ENCODE data around the gene STXBP4. TPM values are rescaled to one million over a fixed set of nuclear protein-coding genes. Genes with fewer than 3 reads are reported as not detected.

STXBP4 gene
- total RNA-seq, 3 donors from 2014 or later (not counting 1 experiment from before 2014, with no cell fraction given), result 4.9 to 10.3 (median 7.6) TPM

DNA sequence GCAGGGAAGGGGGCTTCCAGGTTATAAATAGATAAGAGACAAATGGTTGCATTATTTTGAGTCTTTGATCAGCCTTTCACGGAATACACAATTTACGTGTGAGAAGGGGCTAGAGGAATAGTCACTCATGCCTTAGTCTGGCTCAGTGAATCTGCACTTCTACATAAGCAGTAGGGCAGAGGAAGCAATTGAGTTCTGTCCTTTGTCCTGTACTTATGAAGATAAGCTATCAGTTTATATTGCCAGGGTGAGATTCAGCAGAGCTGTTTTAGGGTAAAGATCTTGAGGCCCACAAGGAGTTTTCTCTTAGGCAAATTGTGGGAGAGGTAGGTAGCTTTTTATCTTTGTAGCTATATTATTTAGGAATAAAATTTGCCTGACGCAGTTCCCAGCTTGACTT, 34.6 kb upstream of the STXBP4 start:
- H3K27ac Mint-ChIP-seq, result no peak overlapping the region
- intact Hi-C loops (cut with micrococcal nuclease), result no loop called here

DNA sequence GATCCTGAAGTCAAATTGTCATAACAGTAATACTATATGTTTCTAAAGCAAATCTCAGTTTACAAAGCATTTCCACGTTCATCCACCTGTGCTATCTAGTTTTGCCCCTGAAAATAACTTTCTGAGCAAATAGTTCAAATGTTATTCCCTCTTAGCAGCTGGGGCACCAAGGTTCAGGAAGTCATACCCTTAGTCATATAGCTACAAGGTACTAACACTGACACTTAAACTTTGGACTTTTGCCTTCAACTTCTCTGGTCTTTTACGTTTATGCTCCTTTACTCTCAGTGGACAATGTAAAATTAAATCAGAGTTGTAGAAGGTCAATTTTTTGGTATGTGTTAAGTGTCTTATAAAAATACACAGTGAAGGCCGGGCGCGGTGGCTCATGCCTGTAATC, 33.1 kb upstream of the STXBP4 start:
- no peaks in the 10 kb centered on the region for H3K4me1 Mint-ChIP-seq

More for the DNA sequence above, 34.6 kb upstream of the STXBP4 start:
- Mint-ChIP-seq H3K36me3 (no peaks in the 10 kb centered on the region), H3K9me3 (no peaks in the 10 kb centered on the region), H3K4me3 (no peak overlapping the region), H3K27me3 (ENCODE audit: low read depth in 2 of 2) (peaks cover 0 to 3% of the 10 kb centered on the region in 2 donors), H3K4me1 (no peaks in the 10 kb centered on the region)
- Histone ChIP-seq H3K4me3 (ENCODE audit: low read length) (no peak overlapping the region), H3K36me3 (ENCODE audit: control insufficient read depth, insufficient read depth, low read length) (no peaks in the 10 kb centered on the region), H3K27ac (ENCODE audit: low read length) (no peak overlapping the region), H3K4me1 (ENCODE audit: control insufficient read depth, insufficient read depth, low read length) (no peaks in the 10 kb centered on the region), H3K9me3 (ENCODE audit: control insufficient read depth, insufficient read depth, low read length) (no peaks in the 10 kb centered on the region), H3K27me3 (ENCODE audit: control insufficient read depth, insufficient read depth, low read length) (no peaks in the 10 kb centered on the region)
- no peak for DNase-seq
- TF ChIP-seq, protein P1, sequence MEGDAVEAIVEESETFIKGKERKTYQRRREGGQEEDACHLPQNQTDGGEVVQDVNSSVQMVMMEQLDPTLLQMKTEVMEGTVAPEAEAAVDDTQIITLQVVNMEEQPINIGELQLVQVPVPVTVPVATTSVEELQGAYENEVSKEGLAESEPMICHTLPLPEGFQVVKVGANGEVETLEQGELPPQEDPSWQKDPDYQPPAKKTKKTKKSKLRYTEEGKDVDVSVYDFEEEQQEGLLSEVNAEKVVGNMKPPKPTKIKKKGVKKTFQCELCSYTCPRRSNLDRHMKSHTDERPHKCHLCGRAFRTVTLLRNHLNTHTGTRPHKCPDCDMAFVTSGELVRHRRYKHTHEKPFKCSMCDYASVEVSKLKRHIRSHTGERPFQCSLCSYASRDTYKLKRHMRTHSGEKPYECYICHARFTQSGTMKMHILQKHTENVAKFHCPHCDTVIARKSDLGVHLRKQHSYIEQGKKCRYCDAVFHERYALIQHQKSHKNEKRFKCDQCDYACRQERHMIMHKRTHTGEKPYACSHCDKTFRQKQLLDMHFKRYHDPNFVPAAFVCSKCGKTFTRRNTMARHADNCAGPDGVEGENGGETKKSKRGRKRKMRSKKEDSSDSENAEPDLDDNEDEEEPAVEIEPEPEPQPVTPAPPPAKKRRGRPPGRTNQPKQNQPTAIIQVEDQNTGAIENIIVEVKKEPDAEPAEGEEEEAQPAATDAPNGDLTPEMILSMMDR (IDR thresholded peaks at IDR 0.05), result no peak
- no peak for ATAC-seq
- 92% methylated on average over 2 of the region's 3 CpGs for WGBS (ENCODE audit: insufficient coverage)

DNA sequence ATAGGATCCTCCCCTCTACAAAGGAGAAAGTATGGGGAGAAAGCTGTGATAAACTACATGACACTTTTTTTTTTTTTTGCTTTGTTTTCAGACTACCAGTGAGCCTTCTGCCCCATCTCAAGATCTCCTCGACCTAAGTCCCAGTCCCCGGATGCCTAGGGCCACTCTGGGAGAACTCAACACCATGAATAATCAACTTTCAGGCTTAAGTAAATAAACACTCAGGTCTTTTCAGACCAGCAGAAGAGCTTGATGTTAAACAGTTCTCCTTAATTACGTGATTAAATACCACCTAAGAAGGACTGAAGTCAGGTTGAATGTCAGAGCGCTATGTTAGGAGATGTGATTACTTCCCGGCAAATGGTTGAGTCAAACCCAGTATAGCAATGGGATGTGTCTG, 31.5 kb upstream of the STXBP4 start:
- H3K4me3 Mint-ChIP-seq, result no peak overlapping the region
- 87% methylated on average over 5 of the region's 5 CpGs for WGBS (ENCODE audit: insufficient coverage)
- no peaks in the 10 kb centered on the region for H3K4me1 ChIP-seq (ENCODE audit: control insufficient read depth, insufficient read depth, low read length)
- H3K27ac Mint-ChIP-seq, result no peak overlapping the region
- H3K4me1 Mint-ChIP-seq, result no peaks in the 10 kb centered on the region
- no peaks in the 10 kb centered on the region for H3K9me3 Mint-ChIP-seq
- no peak for DNase-seq
- no peaks in the 10 kb centered on the region for H3K27me3 ChIP-seq (ENCODE audit: control insufficient read depth, insufficient read depth, low read length)
- H3K4me3 ChIP-seq (ENCODE audit: low read length), result no peak overlapping the region
- no peaks in the 10 kb centered on the region for H3K9me3 ChIP-seq (ENCODE audit: control insufficient read depth, insufficient read depth, low read length)
- TF ChIP-seq, protein P1 (IDR thresholded peaks at IDR 0.05), result no peak
- no peak for ATAC-seq
- H3K36me3 ChIP-seq (ENCODE audit: control insufficient read depth, insufficient read depth, low read length), result no peaks in the 10 kb centered on the region
- intact Hi-C loops (cut with micrococcal nuclease), result no loop called here
- peaks cover 0 to 3% of the 10 kb centered on the region in 2 donors for H3K27me3 Mint-ChIP-seq (ENCODE audit: low read depth in 2 of 2)
- H3K36me3 Mint-ChIP-seq, result no peaks in the 10 kb centered on the region
- no peak overlapping the region for H3K27ac ChIP-seq (ENCODE audit: low read length)

More for the DNA sequence above, 33.1 kb upstream of the STXBP4 start:
- H3K36me3 ChIP-seq (ENCODE audit: control insufficient read depth, insufficient read depth, low read length), result no peaks in the 10 kb centered on the region
- no peak for DNase-seq
- no peak overlapping the region for H3K27ac Mint-ChIP-seq
- TF ChIP-seq, protein P1 (IDR thresholded peaks at IDR 0.05), result no peak
- no peak for ATAC-seq
- peaks cover 0 to 3% of the 10 kb centered on the region in 2 donors for H3K27me3 Mint-ChIP-seq (ENCODE audit: low read depth in 2 of 2)
- H3K4me3 Mint-ChIP-seq, result no peak overlapping the region
- H3K27me3 ChIP-seq (ENCODE audit: control insufficient read depth, insufficient read depth, low read length), result no peaks in the 10 kb centered on the region
- intact Hi-C loops (cut with micrococcal nuclease), result no loop called here
- no peak overlapping the region for H3K27ac ChIP-seq (ENCODE audit: low read length)
- no peaks in the 10 kb centered on the region for H3K4me1 ChIP-seq (ENCODE audit: control insufficient read depth, insufficient read depth, low read length)
- no peaks in the 10 kb centered on the region for H3K9me3 ChIP-seq (ENCODE audit: control insufficient read depth, insufficient read depth, low read length)
- 88% methylated on average over 5 of the region's 5 CpGs for WGBS (ENCODE audit: insufficient coverage)
- no peaks in the 10 kb centered on the region for H3K9me3 Mint-ChIP-seq
- H3K36me3 Mint-ChIP-seq, result no peaks in the 10 kb centered on the region
- H3K4me3 ChIP-seq (ENCODE audit: low read length), result no peak overlapping the region

DNA sequence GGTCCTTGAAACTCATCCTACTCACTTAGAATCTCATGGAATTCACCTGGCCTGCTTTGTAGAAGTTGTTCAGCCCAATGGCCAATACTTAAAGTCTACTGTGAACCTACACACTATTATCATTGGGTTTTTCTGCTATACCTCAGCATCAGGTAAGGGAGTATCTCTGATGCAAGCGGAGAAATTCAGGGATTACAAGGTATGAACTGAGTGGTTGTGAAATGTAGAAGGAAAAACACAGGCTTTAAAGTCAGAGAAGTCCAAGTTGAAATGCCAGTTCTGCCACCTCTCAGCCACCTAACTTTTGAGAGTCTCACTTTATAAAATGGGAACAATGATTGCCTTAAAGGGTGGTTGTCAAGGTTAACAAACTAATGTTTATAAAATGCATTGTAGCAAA, 31.1 kb upstream of the STXBP4 start:
- Mint-ChIP-seq H3K36me3 (no peaks in the 10 kb centered on the region), H3K4me1 (no peaks in the 10 kb centered on the region), H3K4me3 (no peak overlapping the region), H3K27me3 (ENCODE audit: low read depth in 2 of 2) (peaks cover 0 to 3% of the 10 kb centered on the region in 2 donors), H3K27ac (no peak overlapping the region), H3K9me3 (no peaks in the 10 kb centered on the region)
- ATAC-seq (no peak), DNase-seq (no peak)
- H3K36me3 ChIP-seq (ENCODE audit: control insufficient read depth, insufficient read depth, low read length), result no peaks in the 10 kb centered on the region
- WGBS (ENCODE audit: insufficient coverage), result 100% methylated on average over 1 of the region's 1 CpG
- H3K27ac ChIP-seq (ENCODE audit: low read length), result no peak overlapping the region
- no peaks in the 10 kb centered on the region for H3K27me3 ChIP-seq (ENCODE audit: control insufficient read depth, insufficient read depth, low read length)
- no peaks in the 10 kb centered on the region for H3K9me3 ChIP-seq (ENCODE audit: control insufficient read depth, insufficient read depth, low read length)
- intact Hi-C loops (cut with micrococcal nuclease), result no loop called here
- TF ChIP-seq, protein P1 (IDR thresholded peaks at IDR 0.05), result no peak
- no peak overlapping the region for H3K4me3 ChIP-seq (ENCODE audit: low read length)
- no peaks in the 10 kb centered on the region for H3K4me1 ChIP-seq (ENCODE audit: control insufficient read depth, insufficient read depth, low read length)
